Bronchial epithelial cell (primary cell): ENCODE results near the gene MARCOL. TPM values are rescaled to one million over a fixed set of nuclear protein-coding genes. Genes with fewer than 3 reads are reported as not detected.
A peak's percentile ranks its signal among the peaks of the same experiment; 100 is the strongest.

Experiments used
- DNase-seq: peaks from one replicate; pipeline ENCODE4 v3.0.0-alpha.2; 2010; ENCODE audit warnings: low read depth
- FAIRE-seq: peaks from 2 replicates; lab custom pipeline; 2011; peaks lifted over from hg19 to GRCh38; lab: Jason Lieb, UNC
- H3K27me3 ChIP-seq: 2 replicates; pipeline ENCODE4 v1.5.1; 2011; ENCODE audit warnings: low read length; ENCODE audit not compliant: control insufficient read depth, insufficient read depth
- H3K36me3 ChIP-seq: 2 replicates; pipeline ENCODE4 v1.5.1; 2011; ENCODE audit warnings: low read length; ENCODE audit not compliant: control insufficient read depth, insufficient read depth
- H3K4me3 ChIP-seq: 2 replicates; pipeline ENCODE4 v1.5.1; 2011; ENCODE audit warnings: mild to moderate bottlenecking, low read depth, low read length, control low read depth
- CTCF ChIP-seq: IDR thresholded peaks from 2 replicates; pipeline ENCODE4 v1.5.1; 2011; ENCODE audit warnings: mild to moderate bottlenecking, moderate library complexity, low read length, control low read depth, inconsistent platforms; ENCODE audit not compliant: insufficient read depth, severe bottlenecking
- total RNA-seq: library from RNA; depleted of rRNA; stranded (reverse); fragments of >200 nt; gene quantifications from 2 replicates; pipeline ENCODE4 v1.2.1, GENCODE V29; 2014

MARCOL gene
- total RNA-seq, 1 donor from 2014 or later: not detected

GRCh38 chr5:148237785-148238417 is 424 bp upstream of the MARCOL start:
- DNase-seq: no peak
- no peak overlapping the region for H3K4me3 ChIP-seq
- FAIRE-seq: no peak
- no peaks in the 10 kb centered on the region for H3K27me3 ChIP-seq
- no peak for TF ChIP-seq CTCF
- no peaks in the 10 kb centered on the region for H3K36me3 ChIP-seq

GRCh38 chr5:148248894-148249293 is 10.6 kb downstream of the MARCOL start:
- FAIRE-seq: no peak

GRCh38 chr5:148255456-148255855 is 17.1 kb downstream of the MARCOL start:
- Histone ChIP-seq H3K27me3 (no peaks in the 10 kb centered on the region), H3K4me3 (no peak overlapping the region), H3K36me3 (no peaks in the 10 kb centered on the region)
- FAIRE-seq (no peak), DNase-seq (peak; percentile 1)
- no peak for TF ChIP-seq CTCF

More at GRCh38 chr5:148248894-148249293, 10.6 kb downstream of the MARCOL start:
- TF ChIP-seq CTCF: no peak
- Histone ChIP-seq H3K4me3 (no peak overlapping the region), H3K36me3 (no peaks in the 10 kb centered on the region), H3K27me3 (no peaks in the 10 kb centered on the region)
- DNase-seq: peak; percentile 28

- no peak for DNase-seq
- Histone ChIP-seq H3K36me3 (no peaks in the 10 kb centered on the region), H3K4me3 (no peak overlapping the region), H3K27me3 (no peaks in the 10 kb centered on the region)
- TF ChIP-seq CTCF: no peak
- FAIRE-seq: no peak
These were observed 21.0 kb downstream of the MARCOL start for GRCh38 chr5:148259288-148259687.

- no peaks in the 10 kb centered on the region for H3K36me3 ChIP-seq
- DNase-seq (no peak), FAIRE-seq (no peak)
- TF ChIP-seq CTCF: no peak
- H3K4me3 ChIP-seq: no peak overlapping the region
- H3K27me3 ChIP-seq: no peaks in the 10 kb centered on the region
These were observed 22.9 kb downstream of the MARCOL start for GRCh38 chr5:148261221-148261620.

GRCh38 chr5:148267962-148268361 is 29.6 kb downstream of the MARCOL start:
- H3K27me3 ChIP-seq: no peaks in the 10 kb centered on the region
- no peak overlapping the region for H3K4me3 ChIP-seq
- DNase-seq (no peak), FAIRE-seq (no peak)
- H3K36me3 ChIP-seq: no peaks in the 10 kb centered on the region
- no peak for TF ChIP-seq CTCF
